ENCODE results near the gene ISX.

DNA sequence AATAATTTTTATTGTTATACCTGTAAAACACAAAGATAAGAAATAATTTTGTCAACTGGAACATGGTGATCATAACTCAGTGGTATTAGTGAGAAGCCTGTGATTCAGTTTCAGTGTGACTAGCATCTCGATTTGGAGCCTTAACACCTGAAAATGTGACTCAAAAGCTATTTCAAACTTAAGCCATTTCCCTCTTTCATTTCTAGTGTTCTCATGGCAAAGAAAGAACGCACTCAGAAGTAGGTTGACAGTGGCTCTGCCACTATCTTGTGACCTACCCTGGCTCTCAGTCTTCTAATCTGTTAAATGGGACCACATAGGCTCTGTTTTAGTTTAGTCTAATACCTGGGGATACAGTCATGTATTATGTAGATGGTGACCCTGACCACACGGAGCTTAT, 62.7 kb downstream of the ISX start:
- no peak for TF ChIP-seq RAD21 (conservative IDR thresholded peaks at IDR 0.05 in 1 of 2, IDR thresholded peaks at IDR 0.05 in 1 of 2)
- TF ChIP-seq CBX8 (IDR thresholded peaks at IDR 0.05) = no peak
- TF ChIP-seq CTCF (IDR thresholded peaks at IDR 0.05) = no peak
- no peak for TF ChIP-seq PHF8 (IDR thresholded peaks at IDR 0.05; ENCODE audit: borderline replicate concordance, low read depth)
- no peak for TF ChIP-seq BHLHE40 (IDR thresholded peaks at IDR 0.05; ENCODE audit: low read depth, low read length)
- no peak for TF ChIP-seq SREBF2 (IDR thresholded peaks at IDR 0.05)
- TF ChIP-seq, protein P1, sequence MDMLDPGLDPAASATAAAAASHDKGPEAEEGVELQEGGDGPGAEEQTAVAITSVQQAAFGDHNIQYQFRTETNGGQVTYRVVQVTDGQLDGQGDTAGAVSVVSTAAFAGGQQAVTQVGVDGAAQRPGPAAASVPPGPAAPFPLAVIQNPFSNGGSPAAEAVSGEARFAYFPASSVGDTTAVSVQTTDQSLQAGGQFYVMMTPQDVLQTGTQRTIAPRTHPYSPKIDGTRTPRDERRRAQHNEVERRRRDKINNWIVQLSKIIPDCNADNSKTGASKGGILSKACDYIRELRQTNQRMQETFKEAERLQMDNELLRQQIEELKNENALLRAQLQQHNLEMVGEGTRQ (IDR thresholded peaks at IDR 0.05) = no peak
- no peak for TF ChIP-seq POLR2A (IDR thresholded peaks at IDR 0.05; ENCODE audit: low read length)
- TF ChIP-seq RFX5 (IDR thresholded peaks at IDR 0.05) = no peak
- no peak for TF ChIP-seq EP300 (IDR thresholded peaks at IDR 0.05)
- TF ChIP-seq CHD2 (IDR thresholded peaks at IDR 0.05; ENCODE audit: low read length, partially characterized antibody) = no peak
- TF ChIP-seq FOSL2 (IDR thresholded peaks at IDR 0.05) = no peak
- no peak for TF ChIP-seq FOSL2 (CRISPR knock-in tag; IDR thresholded peaks at IDR 0.05)
- TF ChIP-seq JUNB (IDR thresholded peaks at IDR 0.05) = no peak
